Stimulated activated CD8-positive, alpha-beta memory T cell treated with anti-CD3 and anti-CD28 coated beads, Interleukin-12 subunit alpha, Interleukin-12 subunit beta, amount 100 ng/mL, for 24 hours (primary cell): Measurements from ENCODE around the gene ZFYVE28.
"Not testable (repeated sequence)": the region's sequence is repeated elsewhere in the genome, so short reads cannot be mapped to it uniquely, and the experiment has no call there.

ENCODE experiments used
- DNase-seq: peaks from one replicate; pipeline ENCODE4 v3.0.0-alpha.2; 2020; ENCODE audit errors: extremely low read depth

ZFYVE28 gene

GRCh38 chr4:2289311-2289954, 129.0 kb downstream of the ZFYVE28 start:
- no peak for DNase-seq

GRCh38 chr4:2288051-2288541, 130.3 kb downstream of the ZFYVE28 start:
- DNase-seq, result no peak

DNA sequence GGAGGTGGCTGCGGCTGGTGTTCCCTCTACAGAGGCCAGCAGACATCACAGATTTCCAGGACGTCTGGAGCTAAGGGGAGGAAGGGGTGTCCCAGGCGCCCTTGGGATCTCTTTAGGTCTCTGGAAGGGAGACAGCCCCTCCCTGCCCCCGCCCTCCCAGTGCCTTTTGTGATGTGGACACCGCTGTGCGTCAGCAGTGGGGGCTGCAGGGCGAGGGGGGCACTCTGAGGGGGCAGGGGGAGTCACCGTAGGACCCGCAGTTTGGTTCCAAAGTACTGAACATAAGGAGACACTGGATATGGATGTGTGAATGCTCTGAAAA, 130.9 kb downstream of the ZFYVE28 start:
- no peak for DNase-seq

DNA sequence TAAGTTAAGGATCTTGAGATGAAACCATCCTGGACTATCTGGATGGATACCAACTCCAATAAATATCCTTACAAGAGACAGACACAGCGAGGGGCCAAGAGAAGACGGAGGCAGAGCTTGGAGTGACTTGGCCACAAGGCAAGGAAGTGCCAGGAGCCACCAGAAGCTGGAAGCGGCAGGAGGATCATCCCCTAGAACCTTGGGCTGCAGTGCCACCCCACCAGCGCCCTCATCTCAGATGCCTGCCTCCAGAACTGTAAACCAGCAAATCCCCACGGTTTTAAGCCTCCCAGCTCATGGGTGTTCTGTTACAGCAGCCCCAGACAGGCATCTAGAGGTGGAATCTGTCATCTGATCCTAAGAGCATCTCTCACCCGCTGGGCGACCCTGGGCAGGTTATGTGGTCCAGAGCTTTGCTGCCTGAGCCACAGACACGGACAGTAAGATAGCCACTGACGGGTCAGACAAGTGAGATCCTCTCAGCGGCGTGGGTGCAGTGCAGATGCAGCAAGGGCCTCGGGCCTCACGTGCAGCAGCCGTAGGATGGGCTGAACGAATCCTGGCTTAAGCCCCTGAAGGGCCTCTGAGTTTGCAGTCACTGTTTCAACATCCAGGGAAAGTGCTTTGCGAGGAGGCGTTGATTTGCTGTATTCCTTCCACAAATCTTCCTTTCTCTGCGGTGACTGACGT, 131.4 kb downstream of the ZFYVE28 start:
- no peak for DNase-seq

- DNase-seq, result no peak
These were observed 132.6 kb downstream of the ZFYVE28 start for GRCh38 chr4:2285613-2286381.

DNA sequence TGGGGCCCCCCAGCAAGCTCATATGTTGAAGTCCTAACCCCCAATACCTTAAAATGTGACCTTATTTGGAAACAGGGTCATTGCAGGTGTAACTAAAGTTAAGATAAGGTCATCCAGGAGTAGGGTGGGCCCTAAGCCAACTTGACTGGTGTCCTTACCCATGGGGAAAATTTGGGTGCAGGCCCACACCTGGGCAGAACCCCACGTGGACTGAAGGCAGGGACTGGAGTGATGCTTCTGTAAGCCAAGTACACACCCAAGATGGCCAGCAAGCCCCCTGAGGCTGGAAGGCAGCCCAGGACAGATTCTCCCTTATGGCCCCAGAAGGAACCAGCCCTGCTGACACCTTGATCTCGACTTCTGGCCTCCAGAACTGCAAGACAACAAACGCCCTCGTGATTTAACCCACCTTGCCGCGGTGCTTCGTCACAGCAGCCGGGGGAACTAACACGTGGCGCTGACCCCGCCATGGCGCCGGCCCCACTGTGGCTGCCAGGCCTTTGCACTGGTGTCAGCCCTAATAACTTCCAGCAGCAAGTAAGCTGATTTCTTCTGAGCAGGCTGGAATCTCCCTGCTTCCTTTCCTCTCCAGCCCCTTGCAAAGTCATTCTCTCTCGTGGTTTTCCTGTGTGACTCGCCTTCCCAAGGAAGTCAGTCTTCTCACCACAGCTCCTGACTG, 133.4 kb downstream of the ZFYVE28 start:
- DNase-seq, result no peak

DNA sequence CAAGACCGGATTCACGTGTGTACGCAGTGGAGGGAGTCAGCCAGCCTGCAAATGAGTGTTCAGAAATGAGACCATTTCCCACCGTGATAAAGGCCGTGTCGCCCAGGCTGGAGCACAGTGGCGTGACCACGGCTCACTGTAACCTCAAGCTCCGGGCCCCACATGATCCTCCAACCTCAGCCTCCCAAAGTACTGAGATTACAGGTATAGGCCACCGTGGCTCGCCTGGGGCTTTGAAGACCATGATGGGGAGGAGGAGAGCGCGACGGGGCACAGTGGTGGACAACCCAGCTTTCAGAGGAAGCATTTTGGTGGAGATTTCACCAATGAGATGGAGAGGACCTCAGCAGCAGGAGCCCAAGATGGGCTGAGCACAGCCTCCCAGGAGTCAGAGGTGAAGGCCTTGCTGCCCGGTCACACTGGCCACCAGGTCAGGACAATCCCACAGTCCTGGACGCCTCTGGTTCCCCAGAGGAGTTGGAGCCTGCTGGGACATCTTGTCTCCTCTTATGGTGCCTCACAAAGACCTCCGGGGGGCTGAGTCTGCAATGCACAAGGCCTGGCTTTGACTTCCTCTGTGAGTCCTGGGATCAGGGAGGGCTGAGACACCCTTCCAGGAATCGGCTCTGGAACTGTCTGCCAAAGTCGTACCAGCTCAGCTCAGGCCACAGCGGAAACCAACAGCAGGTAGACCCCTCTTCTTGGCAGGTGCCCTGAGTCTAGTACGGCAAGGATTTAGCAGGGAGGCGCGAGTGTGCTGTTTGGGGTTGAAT, 134.1 kb downstream of the ZFYVE28 start:
- DNase-seq, result no peak

DNA sequence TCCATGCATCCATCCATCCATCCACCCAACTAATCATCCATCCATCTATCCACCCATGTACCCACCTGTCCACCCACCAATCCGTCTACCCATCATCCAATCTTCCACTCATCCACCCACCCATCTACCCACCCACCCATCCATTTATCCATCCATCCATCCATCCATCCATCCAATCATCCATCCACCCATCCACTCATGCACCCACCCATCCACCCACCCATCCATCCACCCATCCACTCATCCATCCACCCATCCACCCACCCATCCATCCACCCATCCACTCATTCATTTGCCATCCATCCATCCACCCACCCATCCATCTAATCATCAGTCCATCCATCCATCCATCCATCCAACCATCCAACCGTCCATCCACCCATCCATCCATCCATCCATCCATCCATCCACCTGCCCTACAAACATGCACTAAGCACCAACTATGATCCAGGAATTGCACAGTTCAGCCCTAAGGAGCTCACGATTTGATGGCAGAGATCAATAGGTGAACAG, 135.2 kb downstream of the ZFYVE28 start:
- no peak for DNase-seq

- DNase-seq, result no peak
These were observed 136.7 kb downstream of the ZFYVE28 start for GRCh38 chr4:2281575-2282343.

- no peak for DNase-seq
These were observed 137.7 kb downstream of the ZFYVE28 start for GRCh38 chr4:2280531-2281300.

GRCh38 chr4:2277956-2278355, 140.5 kb downstream of the ZFYVE28 start:
- no peak for DNase-seq

GRCh38 chr4:2276581-2277325, 141.7 kb downstream of the ZFYVE28 start:
- no peak for DNase-seq

DNA sequence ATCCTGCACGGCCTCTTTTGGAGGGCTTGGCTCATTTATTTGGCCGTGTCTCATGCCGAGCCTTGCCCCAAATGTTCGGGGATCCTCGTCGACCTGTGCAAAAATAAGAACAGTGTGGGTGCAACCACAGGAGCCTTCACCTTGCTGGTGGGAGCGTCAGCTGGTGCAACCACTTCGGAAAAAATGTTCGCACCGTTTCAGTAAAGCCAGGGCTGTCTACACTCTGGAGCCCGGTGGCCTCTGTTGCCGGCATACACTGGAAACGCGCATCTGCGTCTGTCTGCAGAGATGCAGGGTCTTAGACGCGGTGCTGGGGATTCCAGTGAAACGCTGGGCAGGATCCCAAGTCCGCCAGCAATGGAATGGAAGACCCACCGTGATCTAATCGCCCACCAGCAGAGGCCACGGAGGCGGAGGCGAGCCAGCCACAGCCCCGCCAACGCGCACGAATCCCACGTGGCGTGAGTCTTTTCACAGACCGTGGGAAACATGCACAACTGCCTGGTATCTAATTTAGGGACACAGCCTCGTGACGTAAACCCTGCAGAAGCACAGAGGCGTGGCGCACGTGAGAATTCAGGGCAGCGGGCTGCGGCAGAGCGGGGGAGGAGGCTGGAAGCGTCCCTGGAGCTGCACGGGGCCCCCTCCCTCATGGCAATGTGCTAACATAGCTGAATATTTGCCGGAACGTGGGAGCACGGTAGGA, 142.7 kb downstream of the ZFYVE28 start:
- DNase-seq, result no peak

DNA sequence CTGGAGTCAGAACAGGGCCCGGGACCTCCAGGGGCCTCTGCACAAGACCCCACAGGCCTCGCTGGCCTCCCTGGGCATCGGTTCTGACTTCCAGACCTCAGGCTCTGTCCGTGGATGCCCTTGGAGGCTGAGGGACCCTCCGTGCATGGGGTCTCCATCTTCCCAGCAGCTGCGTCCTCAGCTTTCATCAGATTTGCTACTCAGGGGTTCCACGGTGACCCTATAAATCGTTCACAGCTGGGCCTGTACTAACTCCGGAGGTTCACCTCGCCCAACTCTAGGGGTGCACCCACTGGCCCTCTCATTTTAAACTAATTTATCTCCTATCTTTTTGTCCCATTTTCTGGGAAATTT, 143.4 kb downstream of the ZFYVE28 start:
- DNase-seq, result not testable (repeated sequence)

DNA sequence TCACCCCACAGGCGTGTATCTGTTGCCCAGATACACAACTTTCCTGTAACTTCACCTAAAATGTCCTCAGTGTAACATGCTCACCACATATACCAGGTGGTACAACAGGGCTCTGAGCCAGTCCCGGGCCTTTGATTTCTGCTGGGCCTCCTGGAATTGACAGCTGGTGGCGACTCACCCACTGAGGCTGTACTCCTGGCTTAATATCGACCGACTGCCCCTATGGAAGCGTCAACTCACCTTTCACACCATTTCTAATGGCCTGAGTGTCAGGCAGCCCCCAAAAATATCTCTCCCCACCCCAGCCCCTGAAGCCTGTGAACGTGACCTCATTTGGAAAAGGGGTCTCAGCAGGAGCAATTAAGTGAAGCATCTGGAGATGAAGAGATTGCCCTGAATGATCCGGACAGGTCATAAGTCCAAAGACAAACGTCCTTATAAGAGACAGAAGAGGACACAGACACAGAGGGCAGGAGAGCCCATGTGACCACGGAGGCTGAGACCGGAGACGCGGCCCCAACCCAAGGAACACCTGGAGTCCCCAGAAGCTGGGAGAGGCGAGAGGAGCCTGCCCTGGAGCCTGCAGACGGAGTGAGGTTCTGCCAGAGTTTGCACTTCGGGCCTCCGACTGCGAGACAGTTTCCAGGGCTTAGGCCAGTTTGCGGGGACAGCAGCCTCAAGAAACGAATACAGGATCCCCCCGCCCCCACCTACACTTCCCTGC, 144.0 kb downstream of the ZFYVE28 start:
- no peak for DNase-seq

GRCh38 chr4:2273657-2274319, 144.7 kb downstream of the ZFYVE28 start:
- DNase-seq, result no peak

DNA sequence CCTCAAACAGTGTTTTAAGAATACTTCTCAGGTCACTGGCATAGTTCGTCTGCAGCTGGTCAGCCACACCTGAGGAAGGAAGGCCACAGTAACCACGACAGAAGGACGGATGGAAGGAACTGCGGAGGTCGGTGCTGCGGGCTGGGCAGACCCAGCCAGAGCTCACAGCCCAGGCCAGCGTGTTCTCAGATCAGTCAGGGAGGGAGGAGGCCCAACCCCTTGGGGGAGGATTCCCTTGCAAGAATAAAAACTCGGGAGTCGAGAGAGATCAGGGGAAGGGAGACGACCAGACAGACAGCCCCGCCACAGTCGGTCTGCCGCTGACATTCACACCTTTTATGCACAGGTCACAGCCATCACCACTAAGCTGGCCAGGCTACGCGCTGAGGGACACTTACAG, 145.2 kb downstream of the ZFYVE28 start:
- DNase-seq, result no peak

- DNase-seq, result no peak
These were observed 145.7 kb downstream of the ZFYVE28 start for GRCh38 chr4:2272828-2273120.
